Epithelial cell of esophagus (primary cell): Measurements from ENCODE around the gene KIF3C.
A peak's percentile ranks its signal among the peaks of the same experiment; 100 is the strongest.

Experiments
- DNase-seq: peaks from one replicate; pipeline ENCODE4 v3.0.0; 2010; ENCODE audit warnings: low read depth
- H3K4me3 ChIP-seq: 2 replicates; pipeline ENCODE4 v1.5.1; 2011; ENCODE audit warnings: mild to moderate bottlenecking, low read length, control low read depth
- TF ChIP-seq, protein P1 (sequence below): IDR thresholded peaks from 2 replicates; pipeline ENCODE4 v1.5.1; 2011; ENCODE audit warnings: low read depth, mild to moderate bottlenecking, low read length, control low read depth, inconsistent platforms; ENCODE audit not compliant: insufficient read depth; ENCODE audit errors: missing control alignments

KIF3C gene

DNA sequence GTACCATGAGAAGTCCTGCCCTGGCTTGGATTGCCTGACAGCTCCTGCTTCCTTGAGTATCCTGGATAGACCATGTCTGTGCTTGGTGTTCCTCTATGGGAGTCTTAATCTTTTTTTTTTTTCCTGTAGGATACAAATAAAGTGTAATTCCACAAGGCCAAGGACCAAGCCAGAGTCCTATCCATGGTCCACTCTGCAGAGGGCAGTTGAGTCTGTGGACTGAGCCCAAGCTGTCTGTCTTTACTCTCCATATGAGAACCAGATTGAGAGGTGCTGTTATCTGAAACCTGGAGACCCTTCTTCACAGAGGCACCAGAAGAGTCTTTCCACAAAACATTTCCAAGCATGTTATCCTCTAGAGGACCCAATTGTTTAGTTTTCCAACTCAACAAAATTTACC, 1.4 kb upstream of the KIF3C start:
- TF ChIP-seq, protein P1, sequence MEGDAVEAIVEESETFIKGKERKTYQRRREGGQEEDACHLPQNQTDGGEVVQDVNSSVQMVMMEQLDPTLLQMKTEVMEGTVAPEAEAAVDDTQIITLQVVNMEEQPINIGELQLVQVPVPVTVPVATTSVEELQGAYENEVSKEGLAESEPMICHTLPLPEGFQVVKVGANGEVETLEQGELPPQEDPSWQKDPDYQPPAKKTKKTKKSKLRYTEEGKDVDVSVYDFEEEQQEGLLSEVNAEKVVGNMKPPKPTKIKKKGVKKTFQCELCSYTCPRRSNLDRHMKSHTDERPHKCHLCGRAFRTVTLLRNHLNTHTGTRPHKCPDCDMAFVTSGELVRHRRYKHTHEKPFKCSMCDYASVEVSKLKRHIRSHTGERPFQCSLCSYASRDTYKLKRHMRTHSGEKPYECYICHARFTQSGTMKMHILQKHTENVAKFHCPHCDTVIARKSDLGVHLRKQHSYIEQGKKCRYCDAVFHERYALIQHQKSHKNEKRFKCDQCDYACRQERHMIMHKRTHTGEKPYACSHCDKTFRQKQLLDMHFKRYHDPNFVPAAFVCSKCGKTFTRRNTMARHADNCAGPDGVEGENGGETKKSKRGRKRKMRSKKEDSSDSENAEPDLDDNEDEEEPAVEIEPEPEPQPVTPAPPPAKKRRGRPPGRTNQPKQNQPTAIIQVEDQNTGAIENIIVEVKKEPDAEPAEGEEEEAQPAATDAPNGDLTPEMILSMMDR = no peak
- no peak overlapping the region for H3K4me3 ChIP-seq
- no peak for DNase-seq

DNA sequence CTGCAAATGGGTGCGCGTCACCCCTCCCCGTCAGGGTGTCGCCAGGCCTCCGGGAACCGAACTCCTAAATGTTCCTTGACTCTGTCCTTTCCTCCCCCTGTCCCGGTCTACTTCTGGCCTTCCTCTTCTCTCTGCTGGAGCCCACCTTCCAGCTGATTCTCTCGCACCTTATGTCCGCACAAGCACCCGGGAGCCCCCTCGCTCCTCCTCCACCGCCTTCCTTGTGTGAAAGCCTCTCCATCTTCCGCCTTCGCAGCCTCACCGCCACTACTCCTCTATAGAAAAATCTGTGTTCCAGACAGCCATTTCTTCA, 627 bp upstream of the KIF3C start:
- H3K4me3 ChIP-seq = peak overlapping the region; percentile 66
- DNase-seq = no peak
- TF ChIP-seq, protein P1 = no peak

DNA sequence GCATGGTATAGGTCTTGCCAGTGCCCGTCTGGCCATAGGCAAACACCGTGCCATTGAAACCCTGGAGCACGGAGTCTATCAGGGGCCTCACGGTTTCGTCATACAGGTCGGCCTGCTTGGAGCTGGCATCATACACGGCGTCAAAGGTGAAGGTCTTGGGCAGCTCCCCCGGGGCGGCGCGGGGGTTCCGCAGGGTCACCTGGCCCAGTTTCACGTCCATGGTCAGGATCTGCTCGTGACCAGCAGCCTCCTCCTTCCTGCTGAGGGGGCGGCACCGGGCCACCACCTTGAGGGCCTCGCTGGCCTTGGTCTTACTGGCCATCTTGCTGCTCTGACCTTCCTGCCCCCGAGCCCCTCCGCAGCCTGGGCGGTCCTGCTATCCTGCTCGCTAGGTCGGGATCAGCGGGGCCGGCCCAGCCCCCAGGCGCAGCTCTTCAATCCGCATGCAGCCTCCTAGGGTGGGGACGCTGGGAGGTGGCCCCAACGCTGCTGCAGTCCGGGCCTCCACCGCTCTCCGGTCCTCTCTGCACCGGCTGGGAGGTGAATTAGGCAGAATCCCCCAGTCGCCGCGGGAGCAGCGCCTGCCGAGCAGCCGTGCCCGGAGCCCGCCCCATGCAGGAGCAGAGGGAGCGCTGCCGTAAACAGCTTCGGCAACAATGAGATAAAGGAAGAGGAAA, 563 bp downstream of the KIF3C start:
- peak overlapping the region; percentile 66 for H3K4me3 ChIP-seq
- TF ChIP-seq, protein P1 = no peak
- no peak for DNase-seq

DNA sequence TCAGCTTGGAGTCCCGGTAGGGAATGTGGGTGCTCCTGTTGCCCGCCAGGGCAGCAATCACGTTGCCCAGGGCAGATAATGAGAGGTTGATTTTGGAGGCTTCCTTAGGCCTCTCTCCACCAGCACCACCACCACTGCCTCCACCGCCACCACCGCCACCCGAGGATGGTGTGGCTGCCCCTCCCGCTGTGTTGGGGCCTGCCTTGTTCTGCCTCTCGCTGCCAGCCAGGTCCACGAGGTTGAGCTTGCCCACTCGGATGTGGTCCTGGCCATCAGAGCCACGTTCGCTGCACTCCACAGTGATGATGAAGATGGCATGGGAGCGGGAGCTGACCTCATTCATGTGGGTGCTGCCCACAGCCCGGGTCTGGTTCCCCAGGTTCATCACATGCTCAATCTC, 1.3 kb downstream of the KIF3C start:
- no peak for DNase-seq
- no peak overlapping the region for H3K4me3 ChIP-seq
- TF ChIP-seq, protein P1 = no peak

DNA sequence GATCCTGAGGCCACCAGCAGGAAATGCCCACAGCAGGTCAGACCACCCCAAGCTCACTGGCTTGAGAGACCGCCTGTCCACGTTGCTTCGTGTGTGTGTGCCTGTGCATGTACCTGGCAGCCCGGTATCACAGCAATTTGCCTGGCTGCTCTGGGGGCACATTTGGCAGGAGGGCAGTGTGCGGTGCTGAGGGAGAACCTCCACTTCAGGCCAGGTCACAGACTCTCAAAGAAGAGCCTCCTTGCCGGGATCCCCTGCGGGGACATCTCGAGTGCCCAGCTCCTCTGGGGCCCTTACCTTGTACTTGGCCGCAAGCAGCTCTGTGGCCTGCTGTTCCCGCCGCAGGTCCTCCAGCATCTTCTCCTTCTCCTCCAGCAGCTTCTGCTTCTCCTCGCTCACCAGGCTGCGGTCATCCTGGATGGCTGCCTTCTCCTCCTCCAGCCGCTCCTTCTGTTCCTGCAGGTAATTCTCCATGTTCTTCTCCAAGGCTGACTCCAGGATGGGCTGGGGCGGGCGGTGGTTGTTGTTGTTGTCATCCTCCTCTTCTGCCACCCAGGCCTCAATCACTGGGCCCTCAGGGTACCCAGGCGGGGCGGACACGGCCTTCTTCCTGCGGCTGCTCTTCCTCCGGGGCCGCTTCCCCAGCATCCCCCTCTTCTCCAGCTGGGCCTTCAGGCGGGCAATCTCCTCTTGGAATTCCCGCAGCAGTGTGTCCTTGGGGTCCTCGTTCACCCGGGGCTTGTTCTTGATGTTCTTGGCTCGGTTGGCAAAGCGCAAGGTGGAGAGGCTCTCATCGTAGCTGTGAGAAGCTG, 2.0 kb downstream of the KIF3C start:
- H3K4me3 ChIP-seq = no peak overlapping the region
- TF ChIP-seq, protein P1 = no peak
- no peak for DNase-seq

DNA sequence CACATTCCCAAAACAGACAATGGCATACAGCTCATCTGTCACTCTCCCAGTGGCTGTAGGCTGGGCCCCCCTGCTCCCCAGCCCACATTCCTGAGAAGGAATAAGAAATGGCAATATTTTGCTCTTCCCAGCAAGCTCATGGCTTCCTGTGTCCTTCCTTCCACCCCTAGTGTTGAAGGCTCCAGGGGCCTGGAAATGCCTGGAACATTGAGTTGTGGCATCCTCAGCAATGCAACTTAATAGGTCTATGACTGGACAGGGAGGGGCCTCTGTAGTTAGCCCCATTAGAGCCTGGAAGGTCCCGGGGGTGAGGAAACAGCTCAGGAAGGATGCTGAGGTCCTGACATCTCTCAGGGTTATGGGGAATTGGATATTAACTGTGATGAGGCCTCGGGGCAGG, 3.3 kb downstream of the KIF3C start:
- no peak overlapping the region for H3K4me3 ChIP-seq
- TF ChIP-seq, protein P1 = no peak
- DNase-seq = no peak
